H9 (cell line): ENCODE measurements around the gene MYOZ2. TPM values are rescaled to one million over a fixed set of nuclear protein-coding genes. Genes with fewer than 3 reads are reported as not detected.

Experiments used
- DNase-seq: peaks from one replicate; pipeline ENCODE4 v3.0.0-alpha.2; 2017
- H2AFZ ChIP-seq: one replicate; pipeline ENCODE4 v1.6.1; 2013; ENCODE audit warnings: mild to moderate bottlenecking, low read length, control low read depth, moderate library complexity
- H2AK5ac ChIP-seq: 2 replicates; pipeline ENCODE4 v1.6.1; 2013; ENCODE audit warnings: low read length, control low read depth, mixed read lengths; ENCODE audit not compliant: insufficient read length
- H2BK120ac ChIP-seq: one replicate; pipeline ENCODE4 v1.6.1; 2013; ENCODE audit warnings: low read depth, mild to moderate bottlenecking, low read length, control low read depth, inconsistent platforms; ENCODE audit not compliant: poor library complexity, severe bottlenecking
- H2BK12ac ChIP-seq: 2 replicates; pipeline ENCODE4 v1.6.1; 2013; ENCODE audit warnings: low read length, control low read depth, mixed read lengths, low read depth; ENCODE audit not compliant: insufficient read length
- H2BK15ac ChIP-seq: 2 replicates; pipeline ENCODE4 v1.6.1; 2013; ENCODE audit warnings: low read depth, low read length, control low read depth
- H2BK20ac ChIP-seq: one replicate; pipeline ENCODE4 v1.6.1; 2013; ENCODE audit warnings: low read depth, mild to moderate bottlenecking, low read length, control low read depth, inconsistent platforms; ENCODE audit not compliant: poor library complexity, severe bottlenecking
- H2BK5ac ChIP-seq: 2 replicates; pipeline ENCODE4 v1.6.1; 2013; ENCODE audit warnings: low read length, control low read depth, mixed read lengths; ENCODE audit not compliant: insufficient read length
- H3K14ac ChIP-seq: 2 replicates; pipeline ENCODE4 v1.6.1; 2013; ENCODE audit warnings: low read length, control low read depth; ENCODE audit not compliant: insufficient read depth
- H3K18ac ChIP-seq: 2 replicates; pipeline ENCODE4 v1.6.1; 2013; ENCODE audit warnings: low read depth, mild to moderate bottlenecking, mixed read lengths, low read length, control low read depth; ENCODE audit not compliant: insufficient read length
- H3K23ac ChIP-seq: 2 replicates; pipeline ENCODE4 v1.6.1; 2013; ENCODE audit warnings: low read length, control low read depth, mixed read lengths, low read depth; ENCODE audit not compliant: insufficient read length
- H3K23me2 ChIP-seq: 2 replicates; pipeline ENCODE4 v1.6.1; 2013; ENCODE audit warnings: low read depth, mild to moderate bottlenecking, mixed read lengths, low read length, control low read depth; ENCODE audit not compliant: insufficient read length, poor library complexity, severe bottlenecking
- H3K27ac ChIP-seq: 2 replicates; pipeline ENCODE4 v1.5.1; 2013; ENCODE audit warnings: low read length, control low read depth, mixed read lengths, low read depth; ENCODE audit not compliant: insufficient read length
- H3K27me3 ChIP-seq: 2 replicates; pipeline ENCODE4 v1.6.1; 2013; ENCODE audit warnings: low read length, control low read depth, inconsistent platforms; ENCODE audit not compliant: insufficient read depth
- H3K4ac ChIP-seq: 2 replicates; pipeline ENCODE4 v1.6.1; 2013; ENCODE audit warnings: low read depth, mild to moderate bottlenecking, control low read depth, inconsistent platforms, low read length, moderate library complexity
- H3K4me1 ChIP-seq: 2 replicates; pipeline ENCODE4 v1.6.1; 2013; ENCODE audit warnings: low read length, control low read depth, inconsistent platforms; ENCODE audit not compliant: insufficient read depth
- H3K4me2 ChIP-seq: 2 replicates; pipeline ENCODE4 v1.6.1; 2013; ENCODE audit warnings: low read length, control low read depth, mixed read lengths; ENCODE audit not compliant: insufficient read length, insufficient read depth
- H3K56ac ChIP-seq: 2 replicates; pipeline ENCODE4 v1.6.1; 2013; ENCODE audit warnings: low read depth, mild to moderate bottlenecking, mixed read lengths, low read length, control low read depth; ENCODE audit not compliant: insufficient read length
- H3K79me1 ChIP-seq: 2 replicates; pipeline ENCODE4 v1.6.1; 2013; ENCODE audit warnings: low read depth, mild to moderate bottlenecking, moderate library complexity, low read length, control low read depth, inconsistent platforms; ENCODE audit not compliant: insufficient read depth, poor library complexity, severe bottlenecking
- H3K79me2 ChIP-seq: 2 replicates; pipeline ENCODE4 v1.6.1; 2013; ENCODE audit warnings: low read length, control low read depth, inconsistent platforms; ENCODE audit not compliant: insufficient read depth
- H3K9ac ChIP-seq: 2 replicates; pipeline ENCODE4 v1.6.1; 2013; ENCODE audit warnings: low read length, control low read depth, mixed read lengths; ENCODE audit not compliant: insufficient read length; ENCODE audit errors: extremely low read depth
- H3K9me3 ChIP-seq: one replicate; pipeline ENCODE4 v1.6.1; 2013; ENCODE audit warnings: low read depth, low read length, inconsistent platforms; ENCODE audit not compliant: control insufficient read depth
- H3T11ph ChIP-seq: one replicate; pipeline ENCODE4 v1.6.1; 2013; ENCODE audit warnings: mild to moderate bottlenecking, low read length, control low read depth, inconsistent platforms
- H4K20me1 ChIP-seq: one replicate; pipeline ENCODE4 v1.6.1; 2013; ENCODE audit not compliant: control insufficient read depth, insufficient read length, insufficient read depth
- H4K5ac ChIP-seq: 2 replicates; pipeline ENCODE4 v1.6.1; 2013; ENCODE audit warnings: low read depth, mild to moderate bottlenecking, mixed read lengths, low read length, control low read depth; ENCODE audit not compliant: insufficient read length
- H4K8ac ChIP-seq: replicated peaks from 2 replicates; pipeline ENCODE4 v1.6.1; 2013; ENCODE audit warnings: low read length, control low read depth, mixed read lengths, low read depth; ENCODE audit not compliant: insufficient read length
- H4K91ac ChIP-seq: 2 replicates; pipeline ENCODE4 v1.6.1; 2013; ENCODE audit warnings: low read depth, mild to moderate bottlenecking, moderate library complexity, mixed read lengths, low read length, control low read depth; ENCODE audit not compliant: insufficient read length
- H3K27ac Mint-ChIP-seq, 3 experiments: 2 replicates in 2 of 3; 3 replicates in 1 of 3; pipeline ENCODE4 v1.8.0; 2020 to 2021; ENCODE audit warnings: mixed read lengths in 3 of 3, mild to moderate bottlenecking in 1 of 3, moderate library complexity in 1 of 3
- H3K27me3 Mint-ChIP-seq: 2 replicates; pipeline ENCODE4 v1.8.0; 2021; ENCODE audit warnings: low read depth, mild to moderate bottlenecking, moderate library complexity, mixed read lengths
- H3K36me3 Mint-ChIP-seq, 3 experiments: 2 replicates in 2 of 3; 3 replicates in 1 of 3; pipeline ENCODE4 v1.8.0; 2020 to 2021; ENCODE audit warnings: low read depth in 3 of 3, mixed read lengths in 3 of 3; ENCODE audit not compliant: insufficient read depth in 1 of 3
- H3K4me1 Mint-ChIP-seq, 2 experiments: 2 replicates each; pipeline ENCODE4 v1.8.0; 2020; ENCODE audit warnings: mixed read lengths in 2 of 2
- H3K4me3 Mint-ChIP-seq, 2 experiments: 2 replicates in 1 of 2; 3 replicates in 1 of 2; pipeline ENCODE4 v1.8.0; 2020 to 2021; ENCODE audit warnings: mild to moderate bottlenecking in 2 of 2, mixed read lengths in 2 of 2, moderate library complexity in 1 of 2
- H3K9me3 Mint-ChIP-seq, 2 experiments: 2 replicates in 1 of 2; 3 replicates in 1 of 2; pipeline ENCODE4 v1.8.0; 2020; ENCODE audit warnings: mild to moderate bottlenecking in 2 of 2, mixed read lengths in 2 of 2, moderate library complexity in 1 of 2
- CTCF ChIP-seq: fragments of 200-600 bp; sonication (generic); conservative IDR thresholded peaks from 3 replicates; pipeline ENCODE4 v1.8.0; 2021; ENCODE audit warnings: antibody characterized with exemption, mild to moderate bottlenecking
- WGBS: extraction: QIAGEN DNeasy Blood & Tissue Kit; methylation state at CpG from one replicate; pipeline ENCODE4 v1.1.7; 2013; ENCODE audit warnings: missing lambda C conversion rate, low lambda C conversion rate, mixed read lengths; ENCODE audit not compliant: insufficient read length; ENCODE audit errors: extremely low coverage; 5-methylcytosine and 5-hydroxymethylcytosine counted together
- total RNA-seq: library from RNA; stranded (reverse); gene quantifications from 2 replicates; pipeline ENCODE4 v1.2.1, GENCODE V29; 2021

The MYOZ2 gene
- total RNA-seq, 1 experiment from 2014 or later, result not detected

- H3K79me1 ChIP-seq, result no peaks in the 10 kb centered on the region
- H3K27ac Mint-ChIP-seq, result no peak overlapping the region
These were observed 15.5 kb downstream of the MYOZ2 start for GRCh38 chr4:119151161-119151560.

More at GRCh38 chr4:119151161-119151560, 15.5 kb downstream of the MYOZ2 start:
- H2BK5ac ChIP-seq, result no peak overlapping the region
- no peak for TF ChIP-seq CTCF
- H4K91ac ChIP-seq, result no peak overlapping the region
- Mint-ChIP-seq H3K36me3 (no peaks in the 10 kb centered on the region), H3K27me3 (no peaks in the 10 kb centered on the region), H3K4me1 (0 out of 4 replicates have a peak, but pooled peaks cover 0 to 4% of the 10 kb centered on the region in 2 experiments), H3K9me3 (no peaks in the 10 kb centered on the region), H3K4me3 (no peak overlapping the region)
- no peak overlapping the region for H2BK15ac ChIP-seq
- H3K56ac ChIP-seq, result no peak overlapping the region
- WGBS, result no CpG with 5 or more reads among the region's 2 CpGs
- H3K9me3 ChIP-seq, result no peaks in the 10 kb centered on the region
- H2BK12ac ChIP-seq, result no peak overlapping the region
- no peak overlapping the region for H4K8ac ChIP-seq
- no peak overlapping the region for H3K4ac ChIP-seq
- H3K23me2 ChIP-seq, result no peaks in the 10 kb centered on the region
- no peak overlapping the region for H3K23ac ChIP-seq
- H3K27ac ChIP-seq, result no peak overlapping the region
- no peak overlapping the region for H4K5ac ChIP-seq
- no peak overlapping the region for H2BK20ac ChIP-seq
- H3T11ph ChIP-seq, result no peak overlapping the region
- no peak overlapping the region for H2AFZ ChIP-seq
- no peak overlapping the region for H2AK5ac ChIP-seq
- no peak overlapping the region for H3K18ac ChIP-seq
- H4K20me1 ChIP-seq, result no peaks in the 10 kb centered on the region
- H3K9ac ChIP-seq, result no peak overlapping the region
- H3K4me1 ChIP-seq, result no peaks in the 10 kb centered on the region
- H3K79me2 ChIP-seq, result no peaks in the 10 kb centered on the region
- DNase-seq, result no peak
- no peak overlapping the region for H3K4me2 ChIP-seq
- H3K27me3 ChIP-seq, result no peaks in the 10 kb centered on the region
- no peak overlapping the region for H2BK120ac ChIP-seq
- no peak overlapping the region for H3K14ac ChIP-seq
